Stimulated activated CD4-positive, alpha-beta T cell treated with anti-CD3 and anti-CD28 coated beads, Interleukin-1b, Interleukin-23, amount 100 ng/mL, for 48 hours (primary cell): ENCODE data around the gene WLS.
"Not testable (repeated sequence)": the region's sequence is repeated elsewhere in the genome, so short reads cannot be mapped to it uniquely, and the experiment has no call there.

Experiments used
- DNase-seq: peaks from one replicate; pipeline ENCODE4 v3.0.0-alpha.2; 2020

WLS gene

DNA sequence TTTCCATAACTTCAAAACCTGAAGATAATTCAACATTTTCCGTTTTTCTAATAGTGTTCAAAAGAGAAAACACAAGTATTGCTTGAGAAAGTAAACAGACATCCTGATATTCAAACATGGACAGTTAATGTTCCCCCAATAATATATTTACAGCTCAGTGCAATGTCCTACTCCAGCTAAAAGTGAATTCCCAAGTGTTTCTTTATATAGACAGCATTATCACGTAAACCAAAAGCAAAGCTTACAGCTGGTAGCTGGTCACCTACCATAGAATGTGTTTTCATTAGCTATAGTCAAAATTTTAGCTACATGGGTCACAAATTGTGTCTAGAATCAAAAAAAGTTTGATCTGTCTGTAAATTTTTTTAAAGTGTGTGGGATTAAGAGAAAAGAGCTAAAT lies 34.9 kb downstream of the WLS start:
- no peak for DNase-seq

DNA sequence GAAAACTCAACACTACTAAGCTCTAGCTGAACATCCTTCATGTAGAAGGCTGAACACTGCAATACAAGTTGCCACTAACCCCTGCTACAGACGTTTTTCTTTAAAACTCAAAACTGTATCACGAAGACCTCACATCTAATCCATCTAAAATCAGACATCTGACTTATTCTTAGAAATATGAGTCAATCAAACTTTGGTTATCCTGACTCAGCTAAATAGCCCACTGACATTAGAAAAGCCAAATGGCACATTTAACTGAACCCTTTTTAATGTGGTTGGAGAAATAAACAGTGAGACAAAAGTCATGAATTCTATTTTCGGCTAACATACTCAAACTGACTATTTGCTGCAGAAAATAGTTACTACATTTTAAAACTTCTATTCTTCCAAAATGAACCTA lies 35.6 kb downstream of the WLS start:
- DNase-seq = no peak

DNA sequence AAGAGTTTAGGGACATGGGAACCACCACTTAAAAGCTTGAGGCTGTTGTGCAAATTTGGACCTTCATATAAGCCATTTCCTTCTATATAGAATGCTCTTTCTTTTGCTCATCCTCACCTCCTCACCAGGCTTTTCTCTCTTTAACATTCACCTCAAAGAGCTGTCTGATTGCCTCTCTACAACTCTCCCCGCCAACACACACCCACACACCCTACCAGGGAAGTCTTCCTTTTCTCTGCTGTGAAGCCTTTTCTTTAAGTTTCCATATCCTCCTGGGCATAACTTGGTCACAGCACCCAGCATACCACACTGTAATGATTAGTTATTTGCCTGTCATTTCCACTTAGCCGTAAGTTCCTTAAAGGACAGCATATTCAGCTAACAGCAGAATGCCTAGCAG lies 40.6 kb downstream of the WLS start:
- no peak for DNase-seq

DNA sequence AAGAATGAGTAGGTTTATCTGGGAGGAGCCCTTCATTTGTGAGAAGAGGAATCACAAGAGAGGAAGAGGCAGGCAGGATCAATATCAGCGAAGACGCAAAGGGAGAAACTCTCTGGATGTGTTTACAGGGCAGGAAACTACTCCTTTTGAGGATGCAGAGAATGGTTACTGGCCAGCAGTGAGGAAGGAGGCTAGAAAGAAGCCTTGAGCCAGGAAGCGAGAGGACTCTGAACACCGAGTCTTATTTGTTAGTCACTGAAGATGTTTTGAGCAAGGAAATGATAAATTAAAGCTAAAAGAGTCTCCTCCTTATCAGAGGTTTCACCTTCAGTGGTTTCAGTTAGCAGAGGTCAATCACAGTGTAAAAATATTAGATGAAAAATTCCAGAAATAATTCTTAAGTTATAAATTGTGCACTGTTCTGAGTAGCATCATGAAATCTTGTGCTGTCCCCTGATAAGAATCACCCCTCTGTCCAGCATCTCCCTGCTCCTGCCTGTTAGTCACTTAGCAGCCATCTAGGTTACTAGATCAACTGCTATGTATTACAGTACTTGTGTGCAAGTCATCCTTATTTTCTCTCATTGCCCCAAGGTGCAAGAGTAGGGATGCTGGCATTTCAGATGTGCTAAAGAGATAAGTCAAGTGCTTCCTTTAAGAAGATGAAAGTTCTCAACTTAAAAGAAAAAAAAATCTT lies 43.5 kb downstream of the WLS start:
- DNase-seq = no peak

DNA sequence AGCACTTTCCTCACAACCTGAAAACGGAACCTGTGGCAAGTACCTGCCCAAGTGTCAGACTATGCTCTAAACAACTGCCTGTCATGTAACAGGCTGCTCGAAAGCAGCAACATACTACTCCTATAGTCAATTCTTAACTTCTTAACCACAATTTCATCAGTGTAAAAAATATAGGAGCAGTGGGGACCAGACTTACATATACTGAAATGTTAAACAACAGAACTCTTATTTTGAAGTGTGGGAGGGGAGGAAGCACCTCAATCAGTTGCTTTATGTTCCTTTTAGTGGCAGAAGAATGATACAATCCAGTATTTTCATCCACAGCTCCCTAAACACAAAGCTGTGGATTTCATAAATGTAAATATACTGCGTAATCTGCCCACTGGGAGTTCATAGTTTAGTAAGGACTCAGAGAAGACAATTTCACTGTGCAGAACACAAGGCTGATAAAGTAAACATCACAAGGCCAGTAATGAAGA lies 44.2 kb downstream of the WLS start:
- no peak for DNase-seq

DNA sequence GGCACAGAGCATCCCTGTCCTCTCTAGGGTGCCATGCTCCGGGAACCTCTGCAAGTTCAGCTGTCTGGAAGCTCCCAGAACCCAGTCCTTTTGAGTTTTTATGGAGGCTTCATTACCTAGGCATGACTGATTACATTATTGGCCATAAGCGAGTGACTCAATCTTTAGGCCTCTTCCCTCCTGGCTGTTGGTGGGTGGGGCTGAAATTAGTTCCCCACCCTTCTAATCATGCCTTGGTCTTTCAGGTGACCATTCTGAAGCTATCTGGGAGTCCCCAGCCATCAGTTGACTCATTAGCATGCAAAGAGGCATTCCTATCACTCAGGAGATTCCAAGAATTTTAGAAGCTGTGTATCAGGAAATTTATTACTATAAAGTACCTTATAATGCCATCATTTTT lies 46.6 kb downstream of the WLS start:
- no peak for DNase-seq

DNA sequence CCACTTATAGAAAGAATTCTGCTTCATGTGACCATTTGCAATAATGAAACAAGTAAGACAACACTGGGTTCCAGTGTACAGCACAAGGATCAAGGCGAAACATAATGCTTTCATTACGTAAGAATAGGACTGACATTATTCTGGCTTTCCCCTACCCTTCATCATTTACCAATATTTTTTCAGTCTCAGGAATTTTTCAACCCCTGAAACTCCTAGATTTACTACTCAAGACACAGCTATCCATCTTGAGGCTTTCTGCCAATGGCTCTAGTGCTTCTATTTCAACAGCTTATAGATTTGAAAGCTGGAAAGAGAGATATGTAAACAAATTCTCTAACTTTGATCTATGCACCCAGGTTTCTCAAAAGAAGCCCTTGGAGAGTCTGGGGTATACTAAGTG lies 48.4 kb downstream of the WLS start:
- no peak for DNase-seq

DNA sequence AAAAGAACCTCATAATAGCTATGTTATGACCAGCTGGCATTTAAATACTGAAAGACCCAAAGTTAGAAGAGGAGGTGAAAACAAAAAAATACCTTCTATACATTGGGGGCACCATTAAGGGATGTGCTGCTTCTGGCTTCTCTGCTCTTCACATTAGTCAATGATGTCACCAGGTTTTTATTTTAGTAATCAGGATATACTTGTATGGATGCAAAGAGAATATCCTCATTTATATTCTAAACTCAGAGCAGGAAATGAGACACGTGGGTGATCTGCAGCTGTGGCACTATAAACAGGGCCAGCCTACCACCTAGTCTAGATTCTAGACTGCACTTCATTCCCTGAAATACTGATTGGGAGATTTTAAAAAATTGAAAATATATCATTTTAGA lies 51.2 kb downstream of the WLS start:
- DNase-seq = no peak

DNA sequence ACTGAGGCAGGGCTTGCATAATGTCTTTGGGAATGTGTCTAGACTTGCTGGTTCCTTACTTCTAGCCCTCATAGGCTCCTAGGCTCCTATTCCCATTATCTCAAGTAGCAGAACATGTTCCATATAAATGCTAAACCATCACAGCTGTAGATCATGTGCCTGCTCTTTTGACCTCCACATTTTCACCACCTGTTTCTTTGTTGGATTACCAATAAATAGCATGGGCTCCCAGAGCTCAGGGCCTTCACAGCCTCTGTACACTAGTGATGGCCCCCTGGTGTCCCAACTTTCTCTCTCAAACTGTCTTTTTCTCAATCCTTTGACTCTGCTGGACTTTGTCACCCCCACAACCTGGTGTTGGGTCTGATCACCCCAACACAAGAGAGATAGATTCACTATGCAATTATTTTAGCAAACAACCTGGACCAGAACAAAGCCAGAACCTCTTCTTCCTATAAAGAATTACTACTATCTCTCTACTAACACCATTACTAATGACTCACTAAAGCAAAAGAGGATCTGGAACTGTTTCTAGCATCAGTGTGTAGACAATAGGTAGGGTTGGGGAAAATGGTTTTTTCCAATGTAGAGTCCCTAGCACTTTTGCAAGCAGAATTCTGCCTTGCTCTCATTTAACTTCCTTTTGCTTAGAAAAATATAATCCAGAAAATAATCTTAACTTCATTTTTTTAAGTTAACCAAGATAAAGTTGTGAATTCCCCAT lies 51.7 kb downstream of the WLS start:
- no peak for DNase-seq

DNA sequence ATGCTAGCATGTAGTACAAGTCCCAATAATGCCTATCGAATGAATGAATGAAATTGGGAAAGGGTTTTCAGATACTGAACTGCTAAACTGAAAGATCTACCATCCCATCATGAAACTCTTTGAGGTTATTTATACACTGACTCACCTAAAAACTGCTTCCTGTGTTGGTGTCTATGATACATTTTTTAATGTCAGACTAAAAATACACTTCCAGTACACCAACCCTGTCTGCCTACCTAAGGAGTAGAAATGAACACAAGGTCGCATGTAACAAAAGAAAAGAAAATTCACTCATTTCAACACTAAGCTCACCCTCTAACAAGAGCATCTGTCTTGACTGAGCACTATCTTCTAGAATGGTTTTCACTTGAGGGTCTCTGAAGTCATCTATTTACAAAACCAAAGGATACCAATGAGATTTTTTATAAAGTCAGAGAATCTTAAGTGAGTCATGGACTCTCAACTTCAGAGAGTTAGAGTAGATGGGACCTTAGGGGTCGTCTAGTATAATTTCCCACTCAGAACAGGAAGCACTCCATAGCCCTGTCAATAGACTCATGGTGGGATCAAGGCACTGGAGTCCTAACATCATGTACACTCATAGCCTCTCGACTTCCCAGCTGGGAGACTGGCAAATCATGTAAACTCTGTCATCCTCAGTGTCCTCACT lies 53.4 kb downstream of the WLS start:
- no peak for DNase-seq

DNA sequence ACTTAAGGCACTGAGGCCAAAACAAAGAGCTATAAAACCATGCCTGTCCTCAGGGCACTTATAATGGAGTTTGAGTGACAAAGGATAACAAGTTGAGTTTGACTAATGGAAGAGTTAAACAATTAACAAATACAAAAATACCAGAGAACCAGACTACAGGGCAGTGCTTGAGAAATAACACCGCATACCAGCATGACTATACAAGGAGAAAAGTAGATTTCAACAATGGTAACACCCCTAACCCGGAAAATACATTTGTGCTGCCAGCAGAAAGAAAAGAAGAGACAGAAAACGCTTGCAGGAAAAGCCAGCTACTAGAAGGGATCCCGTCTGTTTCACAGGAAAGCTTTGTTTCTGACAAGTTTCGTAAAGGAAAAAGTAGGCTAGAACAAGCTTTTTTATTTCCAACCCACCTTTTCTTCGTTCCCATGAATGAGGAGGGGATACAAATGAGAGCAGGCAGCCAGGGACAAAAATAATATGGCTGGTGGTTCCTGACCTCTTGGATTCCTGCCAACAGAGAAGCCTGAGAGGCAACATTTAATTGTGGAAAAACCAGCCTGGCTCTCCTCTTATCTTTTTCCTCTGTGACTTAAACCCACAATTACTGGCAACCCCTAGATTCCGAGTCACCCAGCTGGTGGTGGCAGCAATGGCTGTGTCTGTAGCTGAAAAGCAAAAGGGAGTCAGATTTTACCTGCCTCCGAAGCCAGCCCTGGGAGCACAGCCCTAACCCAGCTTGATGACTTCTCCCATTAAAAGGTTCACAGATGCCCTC lies 56.5 kb downstream of the WLS start:
- DNase-seq = no peak

DNA sequence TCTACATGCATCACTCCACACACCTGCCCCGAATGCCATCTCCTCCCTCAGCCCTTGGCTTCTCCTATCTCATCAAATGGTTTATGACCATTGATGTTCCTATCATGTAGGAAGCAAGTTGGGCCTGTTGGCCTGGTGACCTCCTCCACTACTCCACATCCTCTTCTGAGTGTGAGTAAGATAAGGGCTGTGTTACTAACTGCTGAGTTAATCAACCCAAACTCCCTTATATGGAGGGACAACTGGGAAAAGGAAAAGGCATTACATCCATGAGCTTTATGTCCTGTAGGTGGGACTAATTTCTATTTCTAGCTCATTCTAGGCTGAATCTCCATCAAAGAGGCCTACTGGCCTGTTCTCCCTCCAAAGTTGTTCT lies 57.6 kb downstream of the WLS start:
- DNase-seq = no peak

DNA sequence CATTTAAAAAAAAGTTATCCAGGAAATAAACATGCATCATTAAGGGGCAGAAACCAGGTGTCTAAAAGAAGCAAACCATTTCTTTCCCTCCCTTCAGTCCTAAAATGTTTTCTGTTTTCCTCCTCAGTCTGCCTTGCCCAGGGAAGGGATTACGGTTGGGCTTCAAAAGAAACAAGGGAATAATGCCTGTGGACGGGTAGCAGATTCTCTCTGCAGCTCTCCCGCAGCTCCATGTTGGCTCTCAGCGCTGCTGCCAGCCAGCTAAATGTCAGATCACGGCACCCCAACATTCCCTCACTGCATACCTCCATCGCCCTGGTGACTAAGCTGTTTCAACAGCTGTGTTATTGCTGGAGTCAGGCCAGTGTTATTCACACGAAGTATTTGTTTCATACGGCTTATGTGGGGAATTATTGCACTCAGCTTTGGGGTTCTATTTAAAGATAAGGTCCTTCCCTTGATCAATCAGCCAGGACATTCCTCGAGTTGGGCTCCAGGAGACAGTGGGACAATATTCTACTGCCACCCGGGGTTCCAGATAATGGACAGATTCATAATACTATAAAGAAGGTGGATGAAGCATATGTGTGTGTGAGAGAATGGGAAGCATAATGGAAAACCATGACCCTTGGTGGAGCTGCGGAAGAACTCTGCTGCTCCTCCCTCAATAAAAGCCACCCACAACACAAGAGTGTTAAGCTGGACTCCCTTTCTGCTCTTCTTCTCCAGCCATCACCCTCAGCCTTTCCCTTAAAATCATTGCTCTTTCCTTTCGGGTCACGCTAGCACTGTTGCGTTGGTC lies 58.2 kb downstream of the WLS start:
- no peak for DNase-seq

DNA sequence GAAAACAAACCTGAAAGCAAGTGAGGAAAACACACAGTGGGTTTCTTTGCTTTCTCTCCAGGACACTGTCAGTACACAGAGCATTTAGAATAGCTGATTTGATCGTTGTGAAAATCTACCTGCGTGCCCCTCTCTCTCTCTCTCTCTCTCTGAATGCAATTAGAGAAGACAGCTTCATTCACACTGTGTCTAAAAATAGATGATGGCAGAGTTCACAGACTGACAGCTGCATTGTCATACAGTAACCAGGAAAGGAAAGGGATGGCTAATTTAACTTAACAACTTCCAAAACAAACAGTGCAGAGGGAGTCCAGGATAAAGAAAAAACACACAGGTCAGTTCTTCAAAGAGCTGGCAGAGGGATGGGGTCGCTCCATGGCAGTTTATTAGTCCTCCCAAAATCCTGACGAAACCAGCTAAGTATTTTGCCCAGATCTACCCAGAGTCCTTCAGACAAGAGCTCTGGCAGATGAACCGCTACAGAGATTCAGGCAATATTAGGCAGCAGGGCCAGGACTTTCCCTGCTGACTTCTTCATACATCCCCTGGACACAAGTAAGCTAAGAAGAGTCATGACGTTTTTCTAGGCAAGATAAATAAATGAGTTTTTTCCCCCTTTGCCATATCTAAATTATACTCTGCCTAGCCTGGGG lies 58.9 kb downstream of the WLS start:
- no peak for DNase-seq

DNA sequence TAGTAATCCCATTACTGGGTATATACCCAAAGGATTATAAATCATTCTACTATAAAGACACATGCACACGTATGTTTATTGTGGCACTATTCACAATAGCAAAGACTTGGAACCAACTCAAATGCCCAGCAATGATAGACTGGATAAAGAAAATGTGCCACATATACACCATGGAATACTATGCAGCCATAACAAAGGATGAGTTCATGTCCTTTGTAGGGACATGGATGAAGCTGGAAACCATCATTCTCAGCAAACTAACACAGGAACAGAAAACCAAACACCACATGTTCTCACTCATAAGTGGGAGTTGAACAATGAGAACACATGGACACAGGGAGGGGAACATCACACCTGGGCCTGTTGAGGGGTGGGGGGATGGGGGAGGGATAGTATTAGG lies 60.5 kb downstream of the WLS start:
- DNase-seq = not testable (repeated sequence)

DNA sequence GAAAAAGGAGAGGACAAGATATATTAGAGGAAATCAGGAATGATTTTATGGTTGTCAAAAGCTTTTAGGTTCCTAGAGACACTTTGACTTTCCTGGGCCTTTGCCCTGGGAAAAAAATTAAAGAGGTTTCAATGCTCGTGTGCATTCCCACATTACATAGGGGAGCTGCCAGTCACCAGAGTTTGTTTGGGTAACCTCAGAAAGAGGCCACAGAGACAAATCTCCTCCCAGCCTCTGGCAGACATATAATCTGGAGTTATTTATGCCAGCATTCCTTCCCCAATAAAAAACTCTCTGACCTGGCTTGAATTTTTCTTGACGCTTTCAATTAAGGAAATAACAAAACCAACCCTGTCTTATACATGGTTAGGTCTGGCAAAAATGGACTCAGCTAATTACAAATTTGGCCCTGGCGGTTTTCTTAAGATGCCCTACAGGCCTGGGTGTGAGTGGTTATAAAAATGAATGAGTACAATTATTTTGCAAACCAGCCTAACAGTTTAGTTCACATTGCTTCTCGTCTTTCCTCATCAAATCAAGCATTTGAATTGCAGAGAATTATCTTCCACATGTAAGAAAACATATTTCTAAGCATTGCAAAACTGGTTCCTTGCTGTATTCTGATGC lies 63.7 kb downstream of the WLS start:
- DNase-seq = no peak

DNA sequence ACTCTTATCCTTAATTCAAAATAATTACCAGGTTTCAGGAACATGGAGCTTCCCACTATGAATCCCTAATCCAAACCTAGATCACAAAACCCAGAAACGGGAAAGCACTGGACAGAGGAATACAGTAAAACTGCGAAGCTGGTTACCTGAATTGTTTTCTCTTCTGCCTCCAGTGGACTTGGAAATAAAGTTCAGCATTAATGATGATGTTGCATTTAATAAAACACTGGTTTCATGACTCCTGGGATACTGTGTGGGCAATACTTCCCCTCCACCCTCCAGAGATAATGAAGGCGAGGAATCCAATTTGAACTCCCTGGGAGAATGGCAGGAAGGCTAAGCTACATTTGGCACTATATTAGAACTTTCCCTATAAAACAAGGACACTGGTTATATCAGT lies 65.1 kb downstream of the WLS start:
- no peak for DNase-seq

DNA sequence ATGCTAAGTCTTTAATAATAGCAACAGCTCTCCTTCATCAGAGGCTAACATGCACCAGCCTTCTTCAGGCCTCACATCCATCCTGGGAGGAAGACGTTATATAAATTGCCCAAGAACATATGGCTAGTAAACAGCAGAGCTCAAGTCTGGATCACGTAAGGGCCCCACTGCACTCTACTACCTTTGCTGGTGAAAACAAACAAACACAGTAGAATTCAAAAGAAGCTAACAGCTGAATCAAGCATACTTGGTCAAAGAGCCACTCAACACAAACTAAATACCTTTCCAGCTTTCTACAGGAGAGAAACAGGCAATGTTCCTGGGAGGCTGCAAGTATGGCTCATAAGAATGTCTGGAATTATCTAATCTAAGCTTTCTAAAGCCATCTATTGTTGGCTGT lies 66.0 kb downstream of the WLS start:
- DNase-seq = no peak

DNA sequence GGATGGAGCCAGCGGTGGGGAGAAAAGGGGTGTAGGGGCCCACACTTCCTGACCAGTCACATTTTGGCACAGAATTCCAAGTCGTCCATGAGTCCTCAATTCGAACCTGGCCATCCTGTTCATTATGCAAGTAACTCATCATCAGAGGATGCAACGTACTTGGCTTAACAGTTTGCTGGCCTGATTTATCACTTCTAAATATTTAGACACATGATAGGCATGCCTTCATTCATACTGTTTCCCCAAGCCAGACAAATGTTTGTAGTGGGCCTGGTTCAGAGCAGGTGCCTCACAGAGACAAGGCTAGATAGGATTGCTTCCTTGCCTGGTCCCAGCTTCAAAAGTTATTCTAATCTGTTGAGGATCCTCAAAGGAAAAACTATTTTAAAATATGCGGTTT lies 66.7 kb downstream of the WLS start:
- no peak for DNase-seq

DNA sequence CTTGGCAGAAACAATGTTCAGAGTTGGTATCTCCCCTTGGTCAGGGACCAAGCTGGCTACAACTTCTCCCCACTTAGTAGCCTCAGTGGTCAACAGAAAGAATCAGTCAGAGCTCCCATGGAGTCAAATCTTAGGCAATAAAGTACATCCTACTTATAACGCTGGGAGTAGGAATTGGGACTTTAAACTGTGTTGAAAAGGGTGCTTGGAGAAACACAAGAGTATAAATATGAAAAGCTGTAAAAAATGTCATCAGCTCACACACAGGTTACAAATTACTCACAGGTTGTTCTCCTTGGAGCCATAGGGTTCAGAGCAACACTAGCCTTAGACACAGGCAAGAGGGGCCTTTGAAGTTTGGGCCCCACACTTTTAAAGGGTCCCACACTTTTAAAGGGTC lies 67.4 kb downstream of the WLS start:
- no peak for DNase-seq

DNA sequence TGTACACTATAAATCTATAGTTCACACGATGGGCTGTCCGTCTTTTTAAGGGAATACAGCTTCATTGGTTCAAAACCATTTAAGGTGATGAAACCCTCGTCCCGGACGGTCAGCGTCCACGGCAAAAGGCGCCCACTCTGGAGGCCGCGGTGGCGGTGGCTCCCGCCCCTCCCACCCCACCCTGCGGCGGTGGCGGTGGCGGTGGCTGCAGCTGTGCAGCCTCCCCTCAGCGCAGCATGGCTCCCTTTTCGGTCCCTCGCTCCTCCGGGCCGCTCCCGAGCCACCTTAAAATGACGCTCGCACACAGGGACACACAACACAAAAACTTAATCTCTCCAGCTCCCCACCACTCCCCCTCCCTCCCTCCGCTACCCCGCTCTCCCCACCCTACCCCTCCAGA lies 69.1 kb downstream of the WLS start:
- no peak for DNase-seq

DNA sequence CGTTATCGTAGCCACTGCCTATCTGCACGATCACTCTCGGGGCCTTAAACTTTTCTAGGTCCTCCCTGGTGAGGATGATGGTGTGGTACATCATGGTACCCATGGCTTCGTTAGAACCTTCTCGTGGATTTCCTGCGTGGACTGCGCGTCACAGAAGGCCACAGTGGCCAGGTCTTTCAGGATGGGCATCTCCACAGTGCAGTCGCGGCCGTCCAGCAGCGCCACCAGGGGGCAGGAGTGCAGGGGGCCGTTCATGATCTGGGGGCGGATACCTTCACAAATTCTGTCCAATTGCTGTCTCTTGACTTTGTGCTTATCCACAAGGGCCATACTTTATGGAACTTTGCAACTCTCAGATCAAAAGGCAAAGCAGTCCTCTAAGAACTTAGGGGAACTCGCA lies 69.6 kb downstream of the WLS start:
- no peak for DNase-seq
